ENCODE results near the gene APBB1IP. TPM values are rescaled to one million over a fixed set of nuclear protein-coding genes. Genes with fewer than 3 reads are reported as not detected.
A peak's percentile ranks its signal among the peaks of the same experiment; 100 is the strongest.
"Not testable (repeated sequence)": the region's sequence is repeated elsewhere in the genome, so short reads cannot be mapped to it uniquely, and the experiment has no call there.

The APBB1IP gene
- total RNA-seq, 2 donors from 2014 or later = 46.5 to 50.4 TPM

DNA sequence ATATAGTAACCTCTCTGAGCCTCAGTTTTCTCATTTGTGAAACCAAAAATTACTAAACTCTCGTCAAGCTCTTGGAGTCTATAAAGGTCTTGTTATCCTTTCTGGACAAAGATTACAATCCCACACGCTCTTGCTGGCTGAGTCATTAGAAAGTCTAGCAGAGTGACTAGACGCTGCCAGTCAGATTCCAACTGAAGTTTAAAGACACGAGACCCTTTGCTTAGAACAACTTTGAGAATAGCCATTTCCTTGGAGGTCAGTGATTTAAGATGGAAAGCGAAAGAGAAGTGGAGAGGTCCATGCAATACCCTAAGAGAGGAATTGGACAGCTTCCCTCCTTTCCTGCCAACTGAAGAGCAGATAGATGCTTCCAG, 119.5 kb downstream of the APBB1IP start:
- Mint-ChIP-seq H3K27ac (no peak overlapping the region), H3K36me3 (ENCODE audit: low read depth) (peaks cover 94% of the 10 kb centered on the region), H3K9me3 (no peaks in the 10 kb centered on the region), H3K27me3 (no peaks in the 10 kb centered on the region), H3K4me3 (no peak overlapping the region), H3K4me1 (no peaks in the 10 kb centered on the region)
- ATAC-seq (replicated peaks) = no peak

- ATAC-seq (replicated peaks) = no peak
- Mint-ChIP-seq H3K4me3 (no peak overlapping the region), H3K27ac (no peak overlapping the region), H3K4me1 (no peaks in the 10 kb centered on the region), H3K27me3 (no peaks in the 10 kb centered on the region), H3K36me3 (ENCODE audit: low read depth) (peaks cover 96% of the 10 kb centered on the region), H3K9me3 (no peaks in the 10 kb centered on the region)
These were observed 128.6 kb downstream of the APBB1IP start for GRCh38 chr10:26566525-26567350.

GRCh38 chr10:26567351-26567721, 129.2 kb downstream of the APBB1IP start:
- Mint-ChIP-seq H3K9me3 (no peaks in the 10 kb centered on the region), H3K4me1 (no peaks in the 10 kb centered on the region), H3K27me3 (no peaks in the 10 kb centered on the region), H3K36me3 (ENCODE audit: low read depth) (peaks cover 96% of the 10 kb centered on the region), H3K27ac (no peak overlapping the region), H3K4me3 (no peak overlapping the region)
- ATAC-seq (replicated peaks) = no peak

DNA sequence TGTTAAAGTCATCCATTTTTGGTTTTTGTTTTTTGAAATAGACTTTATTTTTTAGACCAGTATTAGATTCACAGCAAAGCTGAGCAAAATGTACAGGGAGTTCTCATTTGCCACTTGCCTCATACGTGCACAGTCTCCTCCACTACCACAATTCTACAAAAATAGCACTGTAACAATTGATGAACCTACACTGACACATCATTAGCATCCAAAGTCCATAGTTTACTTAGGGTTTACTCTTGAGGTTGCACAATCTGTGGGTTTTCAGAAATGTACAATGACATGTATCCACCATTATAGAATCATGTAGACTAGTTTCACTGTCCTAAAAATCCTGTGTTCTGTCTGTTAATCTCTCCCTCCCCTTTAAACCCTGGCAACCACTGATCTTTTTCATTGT, 133.5 kb downstream of the APBB1IP start:
- Mint-ChIP-seq H3K9me3 (no peaks in the 10 kb centered on the region), H3K27ac (no peak overlapping the region), H3K27me3 (no peaks in the 10 kb centered on the region), H3K4me1 (peaks cover 5% of the 10 kb centered on the region), H3K36me3 (ENCODE audit: low read depth) (peaks cover 70% of the 10 kb centered on the region), H3K4me3 (no peak overlapping the region)
- no peak for ATAC-seq (replicated peaks)

DNA sequence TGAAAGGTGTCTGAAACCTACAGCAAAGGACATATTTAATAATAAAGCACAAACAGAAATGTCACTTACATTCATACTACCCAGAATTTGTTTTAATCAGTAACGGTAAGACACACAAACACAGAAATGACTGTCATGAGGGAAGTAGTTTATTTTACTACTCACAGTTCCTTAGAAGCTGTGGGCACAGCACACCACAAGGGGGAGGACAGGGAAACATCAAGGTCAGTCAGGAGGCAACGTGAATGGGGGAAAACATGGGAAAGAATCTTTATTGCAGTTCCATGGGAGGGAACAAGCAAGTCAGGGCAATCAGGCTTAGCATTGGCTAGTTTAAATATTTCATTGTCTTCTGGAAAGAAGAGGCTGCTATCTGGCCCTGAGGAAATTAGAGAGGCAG, 135.5 kb downstream of the APBB1IP start:
- no peaks in the 10 kb centered on the region for H3K27me3 Mint-ChIP-seq
- no peak overlapping the region for H3K4me3 Mint-ChIP-seq
- H3K27ac Mint-ChIP-seq = no peak overlapping the region
- no peaks in the 10 kb centered on the region for H3K9me3 Mint-ChIP-seq
- peaks cover 5% of the 10 kb centered on the region for H3K4me1 Mint-ChIP-seq
- no peak for ATAC-seq (replicated peaks)
- H3K36me3 Mint-ChIP-seq (ENCODE audit: low read depth) = peaks cover 53% of the 10 kb centered on the region

DNA sequence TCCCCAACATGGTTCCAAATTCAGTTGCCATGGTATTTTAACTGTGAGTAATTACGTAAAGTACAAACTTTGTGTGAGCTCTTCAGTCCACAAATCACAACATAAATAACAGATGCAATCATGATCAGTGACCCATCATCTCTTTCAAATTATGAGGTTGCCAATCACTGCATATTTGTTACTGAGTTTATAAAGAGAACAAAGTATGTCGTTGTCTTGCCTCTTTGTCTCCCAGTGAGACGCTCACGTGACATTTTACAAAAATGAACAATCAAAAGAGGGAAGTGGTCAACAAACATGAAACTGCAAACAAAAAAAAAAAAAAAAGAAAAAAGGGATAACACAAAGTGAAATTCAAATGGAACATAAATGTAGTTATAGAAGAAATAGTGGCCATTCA, 136.6 kb downstream of the APBB1IP start:
- H3K27ac Mint-ChIP-seq = peak overlapping the region; percentile 62
- ATAC-seq (replicated peaks) = peak; percentile 47
- no peaks in the 10 kb centered on the region for H3K9me3 Mint-ChIP-seq
- H3K4me3 Mint-ChIP-seq = peak overlapping the region; percentile 14
- H3K36me3 Mint-ChIP-seq (ENCODE audit: low read depth) = peaks cover 43% of the 10 kb centered on the region
- no peaks in the 10 kb centered on the region for H3K27me3 Mint-ChIP-seq
- peaks cover 5% of the 10 kb centered on the region for H3K4me1 Mint-ChIP-seq

DNA sequence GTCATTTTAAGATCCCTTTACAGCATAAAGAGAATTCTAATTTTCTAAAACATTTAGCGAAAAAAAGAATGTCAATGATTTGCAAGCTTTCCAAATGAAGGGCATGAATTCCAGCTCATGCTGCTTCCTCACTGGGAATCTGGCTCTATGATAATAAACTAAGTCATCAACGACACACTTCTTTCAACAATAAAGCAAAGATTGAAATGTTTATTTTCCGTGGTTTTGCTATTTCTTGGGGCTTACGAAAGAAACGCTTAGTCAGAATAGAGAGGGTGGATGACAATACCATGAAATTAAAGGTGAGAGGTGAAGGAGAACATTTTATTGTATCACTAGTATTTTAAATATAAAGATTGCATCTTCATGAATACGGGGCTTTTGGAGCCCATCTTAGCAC, 140.2 kb downstream of the APBB1IP start:
- not testable (repeated sequence) for ATAC-seq (replicated peaks); H3K36me3 Mint-ChIP-seq (ENCODE audit: low read depth); H3K4me1 Mint-ChIP-seq; H3K27ac Mint-ChIP-seq; H3K9me3 Mint-ChIP-seq; H3K4me3 Mint-ChIP-seq; H3K27me3 Mint-ChIP-seq

GRCh38 chr10:26579256-26580063, 141.3 kb downstream of the APBB1IP start:
- peaks cover 6% of the 10 kb centered on the region for H3K36me3 Mint-ChIP-seq (ENCODE audit: low read depth)
- H3K4me3 Mint-ChIP-seq = no peak overlapping the region
- no peaks in the 10 kb centered on the region for H3K9me3 Mint-ChIP-seq
- no peaks in the 10 kb centered on the region for H3K27me3 Mint-ChIP-seq
- peaks cover 5% of the 10 kb centered on the region for H3K4me1 Mint-ChIP-seq
- H3K27ac Mint-ChIP-seq = no peak overlapping the region
- ATAC-seq (replicated peaks) = no peak

DNA sequence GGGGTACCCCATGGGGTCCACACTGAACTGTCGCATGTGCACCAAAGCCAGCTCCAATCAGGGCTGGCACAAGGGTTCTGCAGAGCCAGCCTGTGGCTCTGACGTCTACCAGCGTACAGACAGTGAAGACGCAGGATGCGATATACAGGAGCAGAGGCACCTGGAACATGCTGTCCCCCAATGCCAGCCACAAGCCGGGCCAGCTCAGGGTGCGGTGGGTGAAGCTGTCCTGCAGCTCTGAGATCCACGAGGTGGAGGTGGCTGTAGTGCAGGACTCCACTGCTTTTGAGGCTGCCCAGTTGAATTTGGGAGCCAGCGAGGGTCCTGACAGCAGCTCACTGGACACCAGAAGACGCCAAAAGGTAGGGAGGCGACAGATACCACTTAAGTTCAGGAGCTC, 148.1 kb downstream of the APBB1IP start:
- Mint-ChIP-seq H3K4me1 (no peaks in the 10 kb centered on the region), H3K4me3 (no peak overlapping the region), H3K27me3 (no peaks in the 10 kb centered on the region), H3K9me3 (no peaks in the 10 kb centered on the region), H3K27ac (no peak overlapping the region), H3K36me3 (ENCODE audit: low read depth) (peaks cover 22% of the 10 kb centered on the region)
- ATAC-seq (replicated peaks) = no peak

GRCh38 chr10:26588611-26589010, 150.5 kb downstream of the APBB1IP start:
- no peaks in the 10 kb centered on the region for H3K27me3 Mint-ChIP-seq

GRCh38 chr10:26589813-26590212, 151.7 kb downstream of the APBB1IP start:
- H3K4me1 Mint-ChIP-seq; ATAC-seq (replicated peaks); H3K4me3 Mint-ChIP-seq; H3K9me3 Mint-ChIP-seq; H3K27ac Mint-ChIP-seq; H3K27me3 Mint-ChIP-seq: not testable (repeated sequence)
- H3K36me3 Mint-ChIP-seq (ENCODE audit: low read depth) = peaks cover 50% of the 10 kb centered on the region

More at GRCh38 chr10:26588611-26589010, 150.5 kb downstream of the APBB1IP start:
- Mint-ChIP-seq H3K4me3 (no peak overlapping the region), H3K9me3 (no peaks in the 10 kb centered on the region), H3K4me1 (no peaks in the 10 kb centered on the region), H3K27ac (no peak overlapping the region), H3K36me3 (ENCODE audit: low read depth) (peaks cover 40% of the 10 kb centered on the region)
- ATAC-seq (replicated peaks) = no peak

GRCh38 chr10:26593896-26594295, 155.8 kb downstream of the APBB1IP start:
- no peaks in the 10 kb centered on the region for H3K27me3 Mint-ChIP-seq
- H3K4me3 Mint-ChIP-seq = no peak overlapping the region
- H3K27ac Mint-ChIP-seq = no peak overlapping the region
- no peak for ATAC-seq (replicated peaks)
- H3K36me3 Mint-ChIP-seq (ENCODE audit: low read depth) = peaks cover 52% of the 10 kb centered on the region
- no peaks in the 10 kb centered on the region for H3K4me1 Mint-ChIP-seq
- no peaks in the 10 kb centered on the region for H3K9me3 Mint-ChIP-seq

DNA sequence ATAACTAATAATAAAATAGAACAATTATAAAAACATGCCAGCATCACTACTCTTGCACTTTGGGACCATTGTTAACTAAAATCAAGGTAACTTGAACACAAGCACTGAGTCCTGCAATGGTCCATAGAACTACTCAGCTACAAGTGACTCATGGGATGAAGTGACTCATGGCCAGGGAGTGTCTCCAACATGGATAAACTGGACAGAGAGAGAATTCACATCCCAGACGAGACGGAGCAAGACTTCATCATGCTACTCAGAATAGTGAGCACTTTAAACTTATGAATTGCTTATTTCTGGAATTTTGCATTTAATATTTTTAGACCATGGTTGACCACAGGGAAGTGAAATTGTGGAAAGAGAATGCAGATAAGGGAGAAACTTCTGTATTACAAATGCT, 165.1 kb downstream of the APBB1IP start:
- not testable (repeated sequence) for H3K4me3 Mint-ChIP-seq; H3K27me3 Mint-ChIP-seq; H3K27ac Mint-ChIP-seq; H3K4me1 Mint-ChIP-seq; H3K36me3 Mint-ChIP-seq (ENCODE audit: low read depth); H3K9me3 Mint-ChIP-seq; ATAC-seq (replicated peaks)

- not testable (repeated sequence) for H3K4me3 Mint-ChIP-seq; ATAC-seq (replicated peaks); H3K4me1 Mint-ChIP-seq; H3K9me3 Mint-ChIP-seq; H3K36me3 Mint-ChIP-seq (ENCODE audit: low read depth); H3K27ac Mint-ChIP-seq
- peaks cover 10% of the 10 kb centered on the region for H3K27me3 Mint-ChIP-seq
These were observed 166.4 kb downstream of the APBB1IP start for GRCh38 chr10:26604320-26605093.

Data from activated T-helper 17 cell treated with anti-CD3 and anti-CD28 coated beads, Interleukin-2, amount 50 U/mL, for 72 hours (primary cell).